Ovary (tissue), 3 donors: Measurements from ENCODE around the gene DHFR.

ENCODE experiments used
- EP300 ChIP-seq: sonication (generic); formaldehyde crosslinking; IDR thresholded peaks from one replicate; pipeline ENCODE4 v1.6.1; 2017; ENCODE audit warnings: antibody characterized with exemption
- POLR2A ChIP-seq: fragments of 450-650 bp; IDR thresholded peaks from one replicate; pipeline ENCODE4 v1.6.1; 2017; ENCODE audit warnings: antibody characterized with exemption, mild to moderate bottlenecking, moderate library complexity
- TF ChIP-seq, protein P1 (sequence below), 3 donors: fragments of 450-650 bp in 2 of 3; fragments of 200-600 bp in 1 of 3; IDR thresholded peaks; one replicate each; pipeline versions ENCODE4 v1.5.1 to v1.8.0; 2016 to 2022; ENCODE audit warnings: antibody characterized with exemption in 3 of 3, mild to moderate bottlenecking in 1 of 3
- donor health status: DM: no; HTN: no; CAD: no.

DNA sequence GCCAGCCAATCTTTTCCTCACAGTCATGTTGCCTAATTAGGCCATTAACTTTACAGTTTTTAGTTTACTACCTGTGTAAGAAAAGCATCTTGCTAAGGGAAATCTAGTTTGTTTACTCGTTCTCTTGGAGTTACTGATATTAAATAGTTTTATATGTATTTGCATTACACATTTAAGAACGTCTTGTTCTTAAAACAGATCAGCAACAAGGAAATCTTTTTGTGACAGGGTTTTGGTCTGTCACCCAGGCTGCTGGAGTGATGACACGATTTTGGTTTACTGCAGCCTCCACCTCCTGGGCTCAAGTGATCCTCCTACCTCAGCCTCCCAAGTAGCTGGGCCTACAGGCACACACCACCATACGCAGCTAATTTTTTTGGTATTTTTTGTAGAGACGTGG lies 29.6 kb downstream of the DHFR start:
- TF ChIP-seq POLR2A (no peak), EP300 (no peak)
- TF ChIP-seq, protein P1, sequence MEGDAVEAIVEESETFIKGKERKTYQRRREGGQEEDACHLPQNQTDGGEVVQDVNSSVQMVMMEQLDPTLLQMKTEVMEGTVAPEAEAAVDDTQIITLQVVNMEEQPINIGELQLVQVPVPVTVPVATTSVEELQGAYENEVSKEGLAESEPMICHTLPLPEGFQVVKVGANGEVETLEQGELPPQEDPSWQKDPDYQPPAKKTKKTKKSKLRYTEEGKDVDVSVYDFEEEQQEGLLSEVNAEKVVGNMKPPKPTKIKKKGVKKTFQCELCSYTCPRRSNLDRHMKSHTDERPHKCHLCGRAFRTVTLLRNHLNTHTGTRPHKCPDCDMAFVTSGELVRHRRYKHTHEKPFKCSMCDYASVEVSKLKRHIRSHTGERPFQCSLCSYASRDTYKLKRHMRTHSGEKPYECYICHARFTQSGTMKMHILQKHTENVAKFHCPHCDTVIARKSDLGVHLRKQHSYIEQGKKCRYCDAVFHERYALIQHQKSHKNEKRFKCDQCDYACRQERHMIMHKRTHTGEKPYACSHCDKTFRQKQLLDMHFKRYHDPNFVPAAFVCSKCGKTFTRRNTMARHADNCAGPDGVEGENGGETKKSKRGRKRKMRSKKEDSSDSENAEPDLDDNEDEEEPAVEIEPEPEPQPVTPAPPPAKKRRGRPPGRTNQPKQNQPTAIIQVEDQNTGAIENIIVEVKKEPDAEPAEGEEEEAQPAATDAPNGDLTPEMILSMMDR (IDR thresholded peaks at IDR 0.05), result no peak
